Prostate gland (tissue), 2 donors: Measurements from ENCODE around the gene RSRC2. TPM values are rescaled to one million over a fixed set of nuclear protein-coding genes. Genes with fewer than 3 reads are reported as not detected.

Experiments
- DNase-seq: peaks from one replicate; pipeline ENCODE4 v3.0.0-alpha.2; 2019; ENCODE audit warnings: low spot score
- H3K27ac ChIP-seq, 2 donors: fragments of 200-600 bp; sonication (generic); 2 replicates each; pipeline ENCODE4 v1.5.1; 2017 to 2019
- H3K27me3 ChIP-seq: fragments of 200-600 bp; sonication (generic); replicated peaks from 2 replicates; pipeline ENCODE4 v1.5.1; 2019; ENCODE audit not compliant: insufficient read depth
- H3K36me3 ChIP-seq, 2 donors: fragments of 200-600 bp; sonication (generic); 1 replicate in 1 of 2; 2 replicates in 1 of 2; pipeline versions ENCODE4 v1.5.1 to v1.8.1; 2017 to 2019
- H3K4me1 ChIP-seq: fragments of 200-600 bp; sonication (generic); replicated peaks from 2 replicates; pipeline ENCODE4 v1.5.1; 2019
- H3K4me3 ChIP-seq, 2 donors: fragments of 200-600 bp; sonication (generic); 2 replicates each; pipeline ENCODE4 v1.5.1; 2017 to 2019
- H3K9me3 ChIP-seq: fragments of 200-600 bp; sonication (generic); 2 replicates; pipeline ENCODE4 v1.5.1; 2017
- POLR2A ChIP-seq: fragments of 450-650 bp; IDR thresholded peaks from one replicate; pipeline ENCODE4 v1.6.1; 2016; ENCODE audit warnings: antibody characterized with exemption, mild to moderate bottlenecking
- POLR2AphosphoS5 ChIP-seq: sonication (generic); formaldehyde crosslinking; IDR thresholded peaks from one replicate; pipeline ENCODE4 v1.6.1; 2017; ENCODE audit warnings: antibody characterized with exemption
- WGBS: methylation state at CpG from one replicate; pipeline ENCODE4 v1.1.5; 2018; 5-methylcytosine and 5-hydroxymethylcytosine counted together
- intact Hi-C: fragments of 100-400 bp; cut with DNase I; formaldehyde crosslinking; loops from one replicate; pipeline ENCODE4 v1.14.2; 2022
- total RNA-seq, 2 donors: library from RNA; depleted of rRNA; stranded (reverse); fragments of >200 nt; gene quantifications; one replicate each; pipeline ENCODE4 v1.1.0, GENCODE V29; 2016
- TF ChIP-seq, protein P1 (sequence below), 4 experiments: fragments of 200-600 bp in 2 of 4; fragments of 450-650 bp in 2 of 4; sonication (generic) in 2 of 4; IDR thresholded peaks; 1 replicate in 3 of 4; 2 replicates in 1 of 4; pipeline ENCODE4 v1.5.1; 2016 to 2019; ENCODE audit warnings: antibody characterized with exemption in 4 of 4, mild to moderate bottlenecking in 2 of 4, moderate library complexity in 2 of 4

The RSRC2 gene
- total RNA-seq, 2 donors from 2014 or later: 53.0 to 61.9 TPM

DNA sequence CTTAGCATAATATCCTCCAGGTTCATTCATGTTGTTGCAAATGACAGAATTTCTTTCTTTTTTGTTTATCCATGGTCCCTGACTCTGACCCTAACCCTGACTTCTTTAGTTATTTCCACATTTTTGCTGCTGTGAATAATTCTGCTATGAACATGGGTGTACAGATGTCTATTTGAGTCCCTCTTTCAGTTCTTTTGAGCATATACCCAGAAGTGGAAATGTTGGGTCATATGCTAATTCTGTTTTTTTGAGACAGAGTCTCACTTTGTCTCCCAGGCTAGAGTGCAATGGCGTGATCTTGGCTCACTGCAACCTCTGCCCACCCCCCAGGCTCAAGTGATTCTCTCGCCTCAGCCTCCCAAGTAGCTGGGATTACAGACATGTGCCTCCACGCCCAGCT, 33.4 kb upstream of the RSRC2 start:
- no peaks in the 10 kb centered on the region for H3K36me3 ChIP-seq
- intact Hi-C loops: no loop called here
- TF ChIP-seq POLR2A (no peak), POLR2AphosphoS5 (no peak)
- TF ChIP-seq, protein P1, sequence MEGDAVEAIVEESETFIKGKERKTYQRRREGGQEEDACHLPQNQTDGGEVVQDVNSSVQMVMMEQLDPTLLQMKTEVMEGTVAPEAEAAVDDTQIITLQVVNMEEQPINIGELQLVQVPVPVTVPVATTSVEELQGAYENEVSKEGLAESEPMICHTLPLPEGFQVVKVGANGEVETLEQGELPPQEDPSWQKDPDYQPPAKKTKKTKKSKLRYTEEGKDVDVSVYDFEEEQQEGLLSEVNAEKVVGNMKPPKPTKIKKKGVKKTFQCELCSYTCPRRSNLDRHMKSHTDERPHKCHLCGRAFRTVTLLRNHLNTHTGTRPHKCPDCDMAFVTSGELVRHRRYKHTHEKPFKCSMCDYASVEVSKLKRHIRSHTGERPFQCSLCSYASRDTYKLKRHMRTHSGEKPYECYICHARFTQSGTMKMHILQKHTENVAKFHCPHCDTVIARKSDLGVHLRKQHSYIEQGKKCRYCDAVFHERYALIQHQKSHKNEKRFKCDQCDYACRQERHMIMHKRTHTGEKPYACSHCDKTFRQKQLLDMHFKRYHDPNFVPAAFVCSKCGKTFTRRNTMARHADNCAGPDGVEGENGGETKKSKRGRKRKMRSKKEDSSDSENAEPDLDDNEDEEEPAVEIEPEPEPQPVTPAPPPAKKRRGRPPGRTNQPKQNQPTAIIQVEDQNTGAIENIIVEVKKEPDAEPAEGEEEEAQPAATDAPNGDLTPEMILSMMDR (IDR thresholded peaks at IDR 0.05): no peak
- no peak for DNase-seq
- H3K27me3 ChIP-seq: no peaks in the 10 kb centered on the region
- no peaks in the 10 kb centered on the region for H3K9me3 ChIP-seq
- H3K4me3 ChIP-seq: no peak overlapping the region
- H3K4me1 ChIP-seq: no peaks in the 10 kb centered on the region
- H3K27ac ChIP-seq: no peak overlapping the region
- WGBS: 96% methylated on average over 3 of the region's 3 CpGs

DNA sequence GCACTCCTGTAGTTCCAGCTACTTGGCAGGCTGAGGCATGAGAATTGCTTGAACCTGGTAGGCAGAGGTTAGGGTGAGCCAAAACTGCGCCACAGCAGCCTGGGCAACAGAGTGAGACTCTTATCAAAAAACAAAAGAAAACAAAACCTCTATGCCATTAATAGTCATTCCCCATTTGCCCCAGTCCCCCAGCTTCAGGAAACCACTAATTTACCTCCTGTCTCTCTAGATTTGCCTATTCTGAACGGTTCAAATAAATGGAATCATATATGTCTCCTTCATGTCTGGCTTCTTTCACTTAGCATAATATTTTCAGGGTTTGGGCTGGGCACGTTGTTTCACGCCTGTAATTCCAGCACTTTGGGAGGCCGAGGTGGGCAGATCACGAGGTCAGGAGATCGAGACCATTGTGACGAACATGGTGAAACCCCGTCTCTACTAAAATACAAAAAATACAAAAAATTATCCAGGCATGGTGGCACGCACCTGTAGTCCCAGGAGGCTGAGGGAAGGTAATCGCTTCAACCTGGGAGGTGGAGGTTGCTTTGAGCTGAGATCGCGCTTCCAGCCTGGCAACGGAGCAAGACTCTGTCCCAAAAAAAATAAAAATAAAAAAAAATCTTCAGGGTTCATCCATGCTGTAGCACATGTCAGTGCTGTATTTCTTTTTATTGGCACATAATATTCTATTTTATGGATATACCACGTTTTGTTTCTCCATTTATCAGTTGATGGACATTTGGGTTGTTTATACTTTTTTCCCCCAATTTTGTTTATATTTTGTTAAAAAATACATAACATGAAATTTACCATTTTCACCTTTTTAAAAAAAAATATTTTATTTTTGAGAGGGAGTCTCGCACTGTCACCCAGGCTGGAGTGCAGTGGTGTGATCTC, 32.3 kb upstream of the RSRC2 start:
- Histone ChIP-seq H3K4me3 (no peak overlapping the region), H3K27ac (no peak overlapping the region), H3K9me3 (no peaks in the 10 kb centered on the region), H3K4me1 (no peaks in the 10 kb centered on the region), H3K36me3 (no peaks in the 10 kb centered on the region), H3K27me3 (no peaks in the 10 kb centered on the region)
- WGBS: 98% methylated on average over 16 of the region's 16 CpGs
- TF ChIP-seq, protein P1 (IDR thresholded peaks at IDR 0.05): no peak
- TF ChIP-seq POLR2AphosphoS5: no peak
- intact Hi-C loops: no loop called here
- no peak for DNase-seq

DNA sequence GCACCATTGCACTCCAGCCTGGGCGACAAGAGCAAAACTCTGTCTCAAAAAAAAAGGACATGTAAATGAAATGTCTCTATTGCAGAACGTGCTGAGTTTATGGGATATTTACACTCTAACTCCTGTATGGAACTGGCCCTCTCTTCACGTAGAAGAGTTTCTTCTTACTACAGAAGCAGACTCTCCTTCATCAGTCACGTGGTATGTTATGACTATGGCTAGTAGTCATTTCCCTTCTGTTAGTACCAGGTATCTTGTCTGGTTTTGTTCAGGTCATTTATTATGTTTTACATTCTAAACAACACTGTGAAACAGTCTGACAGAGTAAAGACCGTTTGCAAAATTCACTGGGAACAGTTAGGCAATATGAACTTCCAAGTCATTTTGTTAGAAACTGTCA, 20.6 kb upstream of the RSRC2 start:
- H3K36me3 ChIP-seq: no peaks in the 10 kb centered on the region
- H3K27me3 ChIP-seq: no peaks in the 10 kb centered on the region
- no peak overlapping the region for H3K4me3 ChIP-seq
- no peak for TF ChIP-seq POLR2AphosphoS5
- no peaks in the 10 kb centered on the region for H3K9me3 ChIP-seq
- no peak for DNase-seq
- no peak overlapping the region for H3K27ac ChIP-seq
- 91% methylated on average over 5 of the region's 5 CpGs for WGBS
- H3K4me1 ChIP-seq: no peaks in the 10 kb centered on the region
- intact Hi-C loops: no loop called here

DNA sequence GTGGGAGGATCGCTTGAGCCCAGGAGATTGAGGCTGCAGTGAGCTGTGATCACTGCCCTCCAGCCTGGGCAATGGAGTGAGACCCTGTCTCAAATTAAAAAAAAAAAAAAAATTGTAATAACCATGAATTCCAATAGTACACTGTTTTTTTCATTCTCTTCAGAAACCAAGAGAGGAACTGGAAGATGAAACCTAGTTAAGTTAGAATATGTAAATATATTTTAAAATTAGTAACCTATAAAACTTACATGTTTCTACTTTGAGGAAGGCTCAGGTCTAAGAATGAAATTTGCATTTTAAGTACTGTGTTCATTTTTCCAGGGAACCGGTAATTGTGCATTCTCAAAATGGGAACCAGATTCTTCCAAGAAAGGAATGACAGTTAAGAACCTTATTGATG, 19.1 kb upstream of the RSRC2 start:
- intact Hi-C loops: no loop called here
- TF ChIP-seq POLR2AphosphoS5 (no peak), POLR2A (no peak)
- TF ChIP-seq, protein P1 (IDR thresholded peaks at IDR 0.05): no peak
- H3K27ac ChIP-seq: no peak overlapping the region

DNA sequence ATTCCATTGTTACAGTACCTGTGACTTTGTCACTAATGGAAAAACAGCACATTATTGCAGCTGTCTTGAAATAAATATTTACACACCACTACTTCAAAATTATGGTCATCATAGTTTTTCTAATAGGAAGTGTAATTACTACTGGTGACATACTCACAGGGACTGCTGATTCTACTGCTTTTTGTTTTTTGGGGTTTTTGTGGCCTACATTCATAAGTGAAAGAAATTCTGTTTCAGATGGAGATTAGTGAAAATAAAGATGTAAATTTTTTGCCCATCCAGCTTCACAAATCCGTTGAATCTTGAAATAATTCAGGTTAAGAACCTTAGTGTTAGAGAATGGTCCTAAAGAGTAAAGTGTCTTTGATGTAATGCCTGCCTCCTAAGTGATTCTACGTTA, 17.8 kb upstream of the RSRC2 start:
- Histone ChIP-seq H3K27me3 (no peaks in the 10 kb centered on the region), H3K36me3 (no peaks in the 10 kb centered on the region), H3K27ac (no peak overlapping the region), H3K9me3 (no peaks in the 10 kb centered on the region), H3K4me1 (no peaks in the 10 kb centered on the region), H3K4me3 (no peak overlapping the region)
- intact Hi-C loops: no loop called here
- TF ChIP-seq POLR2AphosphoS5: no peak
- TF ChIP-seq, protein P1 (IDR thresholded peaks at IDR 0.05): no peak
- no peak for TF ChIP-seq POLR2A
- DNase-seq: no peak
- WGBS: 92% methylated on average over 2 of the region's 2 CpGs

More for the DNA sequence above, 19.1 kb upstream of the RSRC2 start:
- Histone ChIP-seq H3K27me3 (no peaks in the 10 kb centered on the region), H3K9me3 (no peaks in the 10 kb centered on the region), H3K4me3 (no peak overlapping the region), H3K36me3 (no peaks in the 10 kb centered on the region), H3K4me1 (no peaks in the 10 kb centered on the region)
- DNase-seq: no peak
- 96% methylated on average over 2 of the region's 2 CpGs for WGBS
